AG09319 (cell line): Measurements from ENCODE around the gene IQSEC3.

Source experiments
- DNase-seq: peaks from one replicate; pipeline ENCODE4 v3.0.0-alpha.2; 2010; ENCODE audit warnings: low read depth; ENCODE audit errors: extremely low read depth
- TF ChIP-seq, protein P1 (sequence below): IDR thresholded peaks from 2 replicates; pipeline ENCODE4 v1.5.1; 2011; ENCODE audit warnings: low read depth, mild to moderate bottlenecking, inconsistent platforms, low read length, moderate library complexity

Gene IQSEC3

DNA sequence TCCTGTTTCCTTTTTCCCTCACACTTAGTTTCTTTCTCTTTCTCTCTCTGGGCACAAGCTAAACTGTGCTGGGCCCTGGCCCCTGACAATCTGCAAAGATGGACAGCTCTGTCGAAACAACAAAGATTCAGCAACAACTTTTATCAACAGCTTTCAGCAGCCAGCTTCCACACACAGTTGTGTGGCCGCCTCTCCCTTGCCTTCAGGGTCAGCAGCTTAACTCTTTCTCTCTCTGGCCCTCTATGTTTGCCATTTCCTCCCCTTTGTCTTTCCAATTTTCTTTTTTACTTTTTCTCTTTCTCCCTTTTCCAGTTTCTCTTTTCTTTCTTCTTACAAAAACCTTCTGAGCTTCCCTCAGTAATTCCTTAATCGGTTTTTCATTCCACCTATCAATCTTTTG, 43.3 kb downstream of the IQSEC3 start:
- no peak for DNase-seq

DNA sequence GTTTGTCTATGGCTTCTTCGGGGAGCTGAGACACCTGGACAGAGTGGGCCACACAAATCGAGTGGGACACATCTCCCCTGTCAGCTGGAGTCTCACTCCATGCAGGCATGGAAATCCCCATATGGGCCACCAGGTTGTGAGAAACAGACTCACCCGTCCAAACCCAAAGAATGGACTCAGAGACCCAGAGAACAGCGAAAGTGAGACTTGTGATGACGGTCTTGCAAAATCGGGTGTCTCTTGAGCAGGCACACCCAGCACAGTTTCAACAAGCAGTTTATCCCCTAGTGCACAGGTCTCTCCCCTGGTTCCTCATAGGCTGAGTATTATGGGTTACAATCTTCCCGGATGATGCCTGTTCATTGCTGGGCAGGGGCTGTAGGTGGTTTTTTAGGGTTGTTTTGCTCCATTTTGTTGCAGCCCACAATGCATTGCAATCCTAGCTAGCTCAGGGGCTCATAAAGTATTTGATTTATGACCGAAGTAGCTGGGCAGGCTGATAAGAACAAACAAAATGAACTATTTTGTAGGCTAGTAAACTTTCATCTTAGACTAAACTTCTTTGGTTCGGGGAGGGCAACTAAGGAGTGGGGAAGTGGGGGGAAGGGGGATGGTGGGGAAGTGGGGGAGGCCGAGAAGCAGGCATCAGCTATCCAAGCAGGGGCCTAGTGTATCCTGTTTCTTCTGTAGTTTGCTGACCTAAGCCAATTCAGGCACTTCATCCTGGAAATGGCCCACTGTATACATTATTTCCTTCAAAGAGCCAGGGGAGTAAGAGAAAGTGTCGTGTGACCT, 45.3 kb downstream of the IQSEC3 start:
- TF ChIP-seq, protein P1, sequence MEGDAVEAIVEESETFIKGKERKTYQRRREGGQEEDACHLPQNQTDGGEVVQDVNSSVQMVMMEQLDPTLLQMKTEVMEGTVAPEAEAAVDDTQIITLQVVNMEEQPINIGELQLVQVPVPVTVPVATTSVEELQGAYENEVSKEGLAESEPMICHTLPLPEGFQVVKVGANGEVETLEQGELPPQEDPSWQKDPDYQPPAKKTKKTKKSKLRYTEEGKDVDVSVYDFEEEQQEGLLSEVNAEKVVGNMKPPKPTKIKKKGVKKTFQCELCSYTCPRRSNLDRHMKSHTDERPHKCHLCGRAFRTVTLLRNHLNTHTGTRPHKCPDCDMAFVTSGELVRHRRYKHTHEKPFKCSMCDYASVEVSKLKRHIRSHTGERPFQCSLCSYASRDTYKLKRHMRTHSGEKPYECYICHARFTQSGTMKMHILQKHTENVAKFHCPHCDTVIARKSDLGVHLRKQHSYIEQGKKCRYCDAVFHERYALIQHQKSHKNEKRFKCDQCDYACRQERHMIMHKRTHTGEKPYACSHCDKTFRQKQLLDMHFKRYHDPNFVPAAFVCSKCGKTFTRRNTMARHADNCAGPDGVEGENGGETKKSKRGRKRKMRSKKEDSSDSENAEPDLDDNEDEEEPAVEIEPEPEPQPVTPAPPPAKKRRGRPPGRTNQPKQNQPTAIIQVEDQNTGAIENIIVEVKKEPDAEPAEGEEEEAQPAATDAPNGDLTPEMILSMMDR: no peak
- no peak for DNase-seq

More for the DNA sequence above, 43.3 kb downstream of the IQSEC3 start:
- TF ChIP-seq, protein P1: no peak

DNA sequence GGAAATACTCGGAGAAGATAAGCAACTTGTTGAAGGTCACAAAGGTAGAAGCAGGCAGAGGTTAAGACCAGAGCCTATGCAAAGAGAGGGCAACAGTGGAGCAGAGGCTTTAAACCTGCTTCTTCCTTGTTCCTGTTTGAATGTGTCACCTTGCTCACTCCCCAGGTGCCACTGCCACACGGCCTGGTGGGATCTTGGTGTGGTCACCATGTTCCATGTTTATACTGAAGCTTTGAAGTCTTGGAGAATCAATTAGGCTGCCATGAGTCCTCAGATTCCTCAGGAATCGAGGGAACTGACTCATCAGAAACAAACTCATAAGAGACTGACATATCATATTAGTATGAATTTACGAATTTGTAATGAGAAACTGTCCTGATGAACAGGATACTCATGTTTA, 46.8 kb downstream of the IQSEC3 start:
- TF ChIP-seq, protein P1: no peak
- no peak for DNase-seq

DNA sequence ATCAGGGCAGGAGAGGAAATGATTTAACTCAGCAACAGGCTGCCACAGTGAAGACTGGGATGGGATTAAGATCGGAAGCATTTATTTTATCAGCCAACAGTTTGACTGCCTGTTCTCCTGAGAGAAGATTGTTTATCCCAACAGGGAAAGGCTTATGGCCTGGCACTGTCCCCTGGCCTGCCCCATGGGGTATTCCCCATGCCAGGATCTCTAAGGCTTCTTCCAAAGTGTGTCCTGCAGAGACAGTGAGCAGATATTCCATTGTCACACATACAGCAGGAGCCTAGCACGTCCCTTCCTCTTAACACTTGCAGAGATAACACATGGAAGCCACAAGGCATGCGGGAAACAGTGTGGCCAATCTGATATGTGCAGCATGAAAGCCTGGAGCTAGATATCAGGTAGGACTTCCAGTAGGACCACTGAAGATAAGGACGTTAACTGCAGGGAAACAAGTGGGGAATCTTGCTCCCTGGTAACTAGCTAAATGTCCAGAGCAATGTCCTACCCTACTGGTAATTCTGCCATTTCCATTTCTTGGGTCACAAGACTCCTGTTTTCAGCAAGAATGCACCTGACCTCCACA, 48.2 kb downstream of the IQSEC3 start:
- TF ChIP-seq, protein P1: no peak
- DNase-seq: no peak

DNA sequence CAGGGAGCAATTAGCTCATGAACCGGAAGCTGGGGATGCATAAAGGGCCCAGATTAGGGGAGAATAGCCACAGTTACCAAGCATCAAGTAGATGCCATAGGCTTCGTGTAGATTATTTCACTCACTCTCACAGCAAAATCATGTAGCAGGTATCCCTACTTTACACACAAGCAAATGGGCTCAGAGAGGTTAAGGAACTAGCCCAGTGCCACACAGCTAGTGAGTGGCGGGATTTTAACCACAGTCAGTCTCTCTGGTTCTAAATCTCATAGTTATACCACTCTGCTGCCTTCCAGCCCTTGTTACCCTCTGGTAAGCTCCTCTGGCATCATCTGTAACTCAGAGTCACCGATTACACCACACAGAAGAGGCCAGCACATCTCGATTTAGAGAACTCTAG, 49.0 kb downstream of the IQSEC3 start:
- TF ChIP-seq, protein P1: no peak
- no peak for DNase-seq

DNA sequence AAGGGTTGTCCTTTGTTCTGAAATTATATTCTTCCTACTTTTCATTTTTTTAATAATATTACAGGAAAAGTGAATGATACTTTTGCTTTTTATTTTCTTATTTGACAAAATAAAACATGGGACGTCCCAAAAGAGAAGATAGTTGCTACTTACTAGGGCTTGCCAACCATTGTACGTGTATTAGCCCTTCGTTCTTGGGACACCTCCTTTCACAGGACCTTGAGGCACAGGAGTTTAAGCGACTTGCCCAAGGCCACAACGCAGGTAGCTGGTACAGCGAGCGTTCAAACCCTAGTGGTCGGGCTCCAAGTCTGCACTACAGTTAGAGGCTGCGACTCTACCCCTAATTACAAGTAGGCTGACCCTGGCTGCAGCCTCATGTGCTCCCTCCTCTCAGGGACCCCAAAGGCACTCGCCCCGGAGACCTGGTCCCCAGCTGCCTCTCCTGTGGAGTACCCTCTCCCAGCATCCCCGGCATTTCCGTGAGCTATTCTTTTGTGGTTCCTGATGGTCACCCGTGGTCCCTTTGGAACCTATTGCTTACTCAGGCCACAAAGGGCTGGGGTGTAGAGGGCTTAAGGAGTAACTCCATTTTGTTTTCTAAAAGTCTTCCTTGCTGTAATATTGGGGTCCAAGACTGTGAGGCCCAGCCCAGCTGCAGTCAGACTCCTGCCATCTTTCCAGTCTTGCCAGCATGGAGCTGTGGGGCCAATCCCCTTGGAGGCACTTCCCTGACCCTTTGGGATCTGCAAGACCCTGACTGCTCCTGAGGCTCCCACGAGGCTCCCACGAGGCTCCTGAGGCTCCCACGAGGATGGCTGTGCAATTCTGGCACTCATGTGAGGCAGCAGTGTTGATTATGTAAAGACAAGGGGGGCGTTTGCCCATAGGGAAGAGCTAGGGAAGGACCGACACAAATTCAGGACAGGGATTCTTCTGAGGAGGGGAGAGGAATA, 49.7 kb downstream of the IQSEC3 start:
- no peak for DNase-seq
- TF ChIP-seq, protein P1: no peak
